Neural crest cell (in vitro differentiated cells): Measurements from ENCODE around the gene NEURL4. TPM values are rescaled to one million over a fixed set of nuclear protein-coding genes. Genes with fewer than 3 reads are reported as not detected.
"Not testable (repeated sequence)": the region's sequence is repeated elsewhere in the genome, so short reads cannot be mapped to it uniquely, and the experiment has no call there.

Experiments used
- DNase-seq: peaks from one replicate; pipeline ENCODE4 v3.0.0; 2021; ENCODE audit warnings: low read depth, mixed read lengths, low spot score
- H3K27ac Mint-ChIP-seq: one replicate; pipeline ENCODE4 v1.8.0; 2021; ENCODE audit warnings: mild to moderate bottlenecking, mixed read lengths; ENCODE audit not compliant: unreplicated experiment
- H3K27me3 Mint-ChIP-seq: 2 replicates; pipeline ENCODE4 v1.8.0; 2021; ENCODE audit warnings: low read depth, mild to moderate bottlenecking, mixed read lengths
- H3K36me3 Mint-ChIP-seq: 2 replicates; pipeline ENCODE4 v1.8.0; 2021; ENCODE audit warnings: low read depth, mild to moderate bottlenecking, mixed read lengths
- H3K4me1 Mint-ChIP-seq: 2 replicates; pipeline ENCODE4 v1.8.0; 2021; ENCODE audit warnings: mixed read lengths
- H3K4me3 Mint-ChIP-seq: one replicate; pipeline ENCODE4 v1.8.0; 2021; ENCODE audit warnings: mild to moderate bottlenecking, mixed read lengths
- H3K9me3 Mint-ChIP-seq: 2 replicates; pipeline ENCODE4 v1.8.0; 2021; ENCODE audit warnings: mixed read lengths
- CTCF ChIP-seq: fragments of 200-600 bp; sonication (generic); conservative IDR thresholded peaks from 2 replicates; pipeline ENCODE4 v1.5.0; 2021; ENCODE audit warnings: antibody characterized with exemption, mild to moderate bottlenecking
- total RNA-seq: library from RNA; stranded (reverse); gene quantifications from 2 replicates; pipeline ENCODE4 v1.2.1, GENCODE V29; 2021

Gene NEURL4
- total RNA-seq, 1 donor from 2014 or later = 69.5 TPM

DNA sequence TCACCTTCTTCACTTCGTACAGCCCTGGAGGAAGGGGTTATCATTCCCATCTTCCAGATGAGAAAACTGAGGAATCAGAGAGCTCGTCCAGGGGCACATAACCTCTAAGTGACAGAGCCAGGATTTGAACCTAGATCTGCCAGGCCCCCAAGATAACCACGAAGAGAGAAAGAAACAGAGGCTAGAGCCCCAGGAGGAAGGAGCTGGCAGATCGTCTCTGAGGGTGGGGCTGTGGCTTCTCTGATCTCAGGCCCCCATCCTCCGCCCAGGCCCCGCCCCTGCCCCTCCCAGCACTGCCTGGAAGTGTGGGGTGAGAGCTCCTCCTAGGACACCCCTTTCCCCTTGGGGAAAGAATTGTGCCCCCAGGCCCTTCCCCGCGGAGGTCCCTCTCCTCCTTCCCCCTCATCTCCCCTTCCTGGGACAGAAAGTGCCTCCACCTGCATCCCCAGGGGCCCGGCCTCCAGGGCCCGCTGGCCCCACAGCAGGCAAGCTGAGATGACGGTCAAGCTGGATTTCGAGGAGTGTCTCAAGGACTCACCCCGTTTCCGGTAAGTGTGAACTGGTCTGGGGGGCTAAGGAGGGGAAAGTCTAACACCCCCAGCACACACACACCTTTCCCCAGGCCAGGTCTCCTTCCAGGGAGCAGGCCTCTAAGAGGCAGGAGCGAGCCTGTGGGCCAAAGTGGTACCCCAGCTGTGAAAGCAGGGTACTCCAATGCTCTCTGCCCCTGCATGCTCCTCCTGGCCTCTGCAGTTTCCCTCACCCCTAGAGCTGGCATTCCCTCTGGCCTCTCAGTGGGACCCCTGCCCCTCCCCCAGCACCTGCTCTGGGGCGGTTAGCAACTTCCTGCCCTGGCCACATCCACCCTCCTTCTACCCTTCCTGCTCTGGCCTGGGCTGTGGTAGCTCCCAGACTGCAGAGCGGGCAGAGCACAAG lies 7.4 kb upstream of the NEURL4 start, which contains the start of gene ACAP1:
TSS of gene ACAP1 (plus strand) at position 290 of the 936 bp plus-strand sequence. CDS start at position 496, 206 bp downstream.
- Mint-ChIP-seq H3K4me3 (no peak within 1 kb of the TSS), H3K9me3 (no peaks in the 10 kb centered on the region), H3K27me3 (peaks cover 2% of the 10 kb centered on the region), H3K4me1 (no peaks in the 10 kb centered on the region), H3K36me3 (no peaks in the 10 kb centered on the region), H3K27ac (peak within 1 kb of the TSS; percentile 35)
- DNase-seq = no peak
- TF ChIP-seq CTCF = no peak

DNA sequence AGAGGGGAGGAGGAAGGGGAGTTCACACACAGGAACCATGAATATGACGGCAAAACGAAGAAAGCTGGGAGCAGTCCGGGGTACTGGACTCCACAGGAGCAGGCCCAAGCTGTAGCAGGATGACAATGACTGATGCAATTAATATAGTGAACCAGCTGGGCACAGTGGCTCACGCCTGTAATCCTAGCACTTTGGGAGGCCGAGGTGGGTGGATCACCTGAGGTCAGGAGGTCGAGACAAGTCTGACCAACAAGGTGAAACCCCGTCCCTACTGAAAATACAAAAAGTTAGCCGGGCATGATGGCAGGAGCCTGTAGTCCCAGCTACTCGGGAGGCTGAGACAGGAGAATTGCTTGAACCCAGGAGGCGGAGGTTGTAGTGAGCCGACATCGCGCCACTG lies 6.6 kb upstream of the NEURL4 start:
- not testable (repeated sequence) for H3K4me1 Mint-ChIP-seq, H3K36me3 Mint-ChIP-seq, H3K27me3 Mint-ChIP-seq, DNase-seq, H3K4me3 Mint-ChIP-seq, H3K9me3 Mint-ChIP-seq
- H3K27ac Mint-ChIP-seq = peak overlapping the region; percentile 35

GRCh38 chr17:7334938-7335538 lies 5.9 kb upstream of the NEURL4 start:
- no peak for TF ChIP-seq CTCF
- H3K27ac Mint-ChIP-seq = no peak overlapping the region
- no peak for DNase-seq
- H3K27me3 Mint-ChIP-seq = no peaks in the 10 kb centered on the region
- no peak overlapping the region for H3K4me3 Mint-ChIP-seq
- H3K9me3 Mint-ChIP-seq = no peaks in the 10 kb centered on the region
- no peaks in the 10 kb centered on the region for H3K36me3 Mint-ChIP-seq
- peaks cover 2% of the 10 kb centered on the region for H3K4me1 Mint-ChIP-seq

GRCh38 chr17:7332600-7333069 lies 3.5 kb upstream of the NEURL4 start:
- DNase-seq, H3K9me3 Mint-ChIP-seq, H3K36me3 Mint-ChIP-seq, H3K27ac Mint-ChIP-seq, H3K27me3 Mint-ChIP-seq: not testable (repeated sequence)
- Mint-ChIP-seq H3K4me1 (peaks cover 22% of the 10 kb centered on the region), H3K4me3 (peak overlapping the region; percentile 20)

GRCh38 chr17:7332111-7332510 lies 3.0 kb upstream of the NEURL4 start:
- H3K9me3 Mint-ChIP-seq = no peaks in the 10 kb centered on the region
- H3K4me1 Mint-ChIP-seq = peaks cover 22% of the 10 kb centered on the region
- no peak for TF ChIP-seq CTCF
- H3K27me3 Mint-ChIP-seq = no peaks in the 10 kb centered on the region
- no peaks in the 10 kb centered on the region for H3K36me3 Mint-ChIP-seq
- H3K27ac Mint-ChIP-seq = no peak overlapping the region
- no peak for DNase-seq
- peak overlapping the region; percentile 20 for H3K4me3 Mint-ChIP-seq

- TF ChIP-seq CTCF = no peak
- H3K27me3 Mint-ChIP-seq = no peaks in the 10 kb centered on the region
- H3K36me3 Mint-ChIP-seq = no peaks in the 10 kb centered on the region
- DNase-seq = no peak
- peak overlapping the region; percentile 99 for H3K27ac Mint-ChIP-seq
- H3K4me3 Mint-ChIP-seq = peak overlapping the region; percentile 91
- peaks cover 22% of the 10 kb centered on the region for H3K4me1 Mint-ChIP-seq
- H3K9me3 Mint-ChIP-seq = no peaks in the 10 kb centered on the region
Measured at GRCh38 chr17:7330638-7331015, 1.5 kb upstream of the NEURL4 start.
